ENCODE measurements around the gene LGALS7B. TPM values are rescaled to one million over a fixed set of nuclear protein-coding genes. Genes with fewer than 3 reads are reported as not detected.
"Not testable (repeated sequence)": the region's sequence is repeated elsewhere in the genome, so short reads cannot be mapped to it uniquely, and the experiment has no call there.

The LGALS7B gene
- total and polyA plus RNA-seq, 4 donors = 1.9 to 2.6 TPM; not detected in 2

- H3K27me3 ChIP-seq (ENCODE audit: control insufficient read depth, insufficient read depth, low read length) = peaks cover 4% of the 10 kb centered on the region
- H3K36me3 ChIP-seq (ENCODE audit: control insufficient read depth, insufficient read depth, low read length) = no peaks in the 10 kb centered on the region
- no peak for DNase-seq (ENCODE audit: low read depth in 4 of 6, low spot score in 6 of 6)
- 100% methylated on average over 1 of the region's 8 CpGs for WGBS (ENCODE audit: insufficient coverage)
- H3K9me3 ChIP-seq (ENCODE audit: control insufficient read depth, insufficient read depth, low read length) = no peaks in the 10 kb centered on the region
- H3K4me1 ChIP-seq (ENCODE audit: control insufficient read depth, insufficient read depth, low read length) = peaks cover 9% of the 10 kb centered on the region
- no peak overlapping the region for H3K27ac ChIP-seq (ENCODE audit: low read depth, low read length)
- H3K4me3 ChIP-seq (ENCODE audit: low read depth, low read length) = no peak overlapping the region
These were observed 4.2 kb downstream of the LGALS7B start for GRCh38 chr19:38793177-38793576.

- H3K4me1 ChIP-seq (ENCODE audit: control insufficient read depth, insufficient read depth, low read length) = peaks cover 9% of the 10 kb centered on the region
- H3K9me3 ChIP-seq (ENCODE audit: control insufficient read depth, insufficient read depth, low read length) = no peaks in the 10 kb centered on the region
- DNase-seq (ENCODE audit: low read depth in 4 of 6, low spot score in 6 of 6) = no peak
- 90% methylated on average over 2 of the region's 5 CpGs for WGBS (ENCODE audit: insufficient coverage)
- H3K27ac ChIP-seq (ENCODE audit: low read depth, low read length) = no peak overlapping the region
- no peaks in the 10 kb centered on the region for H3K36me3 ChIP-seq (ENCODE audit: control insufficient read depth, insufficient read depth, low read length)
- no peak overlapping the region for H3K4me3 ChIP-seq (ENCODE audit: low read depth, low read length)
- peaks cover 4% of the 10 kb centered on the region for H3K27me3 ChIP-seq (ENCODE audit: control insufficient read depth, insufficient read depth, low read length)
These were observed 4.7 kb downstream of the LGALS7B start for GRCh38 chr19:38793671-38794070.

GRCh38 chr19:38795549-38795948 lies 6.5 kb downstream of the LGALS7B start:
- Histone ChIP-seq H3K36me3 (ENCODE audit: control insufficient read depth, insufficient read depth, low read length) (no peaks in the 10 kb centered on the region), H3K27me3 (ENCODE audit: control insufficient read depth, insufficient read depth, low read length) (peaks cover 4% of the 10 kb centered on the region), H3K9me3 (ENCODE audit: control insufficient read depth, insufficient read depth, low read length) (no peaks in the 10 kb centered on the region), H3K27ac (ENCODE audit: low read depth, low read length) (no peak overlapping the region), H3K4me3 (ENCODE audit: low read depth, low read length) (no peak overlapping the region), H3K4me1 (ENCODE audit: control insufficient read depth, insufficient read depth, low read length) (peaks cover 9% of the 10 kb centered on the region)
- no peak for DNase-seq (ENCODE audit: low read depth in 4 of 6, low spot score in 6 of 6)
- no CpG with 5 or more reads among the region's 4 CpGs for WGBS (ENCODE audit: insufficient coverage)

- H3K4me3 ChIP-seq (ENCODE audit: low read depth, low read length) = no peak overlapping the region
- no peak overlapping the region for H3K27ac ChIP-seq (ENCODE audit: low read depth, low read length)
- no peaks in the 10 kb centered on the region for H3K9me3 ChIP-seq (ENCODE audit: control insufficient read depth, insufficient read depth, low read length)
- WGBS (ENCODE audit: insufficient coverage) = no CpG with 5 or more reads among the region's 2 CpGs
- peaks cover 9% of the 10 kb centered on the region for H3K4me1 ChIP-seq (ENCODE audit: control insufficient read depth, insufficient read depth, low read length)
- H3K36me3 ChIP-seq (ENCODE audit: control insufficient read depth, insufficient read depth, low read length) = no peaks in the 10 kb centered on the region
- H3K27me3 ChIP-seq (ENCODE audit: control insufficient read depth, insufficient read depth, low read length) = peaks cover 4% of the 10 kb centered on the region
- DNase-seq (ENCODE audit: low read depth in 4 of 6, low spot score in 6 of 6) = no peak
These were observed 7.2 kb downstream of the LGALS7B start for GRCh38 chr19:38796154-38796553.

GRCh38 chr19:38797781-38798180 lies 8.8 kb downstream of the LGALS7B start:
- not testable (repeated sequence) for H3K27ac ChIP-seq (ENCODE audit: low read depth, low read length); H3K27me3 ChIP-seq (ENCODE audit: control insufficient read depth, insufficient read depth, low read length); H3K36me3 ChIP-seq (ENCODE audit: control insufficient read depth, insufficient read depth, low read length); DNase-seq (ENCODE audit: low read depth in 4 of 6, low spot score in 6 of 6); H3K4me3 ChIP-seq (ENCODE audit: low read depth, low read length); H3K4me1 ChIP-seq (ENCODE audit: control insufficient read depth, insufficient read depth, low read length); H3K9me3 ChIP-seq (ENCODE audit: control insufficient read depth, insufficient read depth, low read length)
- WGBS (ENCODE audit: insufficient coverage) = no CpG with 5 or more reads among the region's 33 CpGs

- peaks cover 3% of the 10 kb centered on the region for H3K36me3 ChIP-seq (ENCODE audit: control insufficient read depth, insufficient read depth, low read length)
- H3K4me3 ChIP-seq (ENCODE audit: low read depth, low read length) = no peak overlapping the region
- no CpG with 5 or more reads among the region's 10 CpGs for WGBS (ENCODE audit: insufficient coverage)
These were observed 10.1 kb downstream of the LGALS7B start for GRCh38 chr19:38799104-38799503.

GRCh38 chr19:38800577-38801347 lies 11.8 kb downstream of the LGALS7B start:
- no peaks in the 10 kb centered on the region for H3K9me3 ChIP-seq (ENCODE audit: control insufficient read depth, insufficient read depth, low read length)
- no peak overlapping the region for H3K27ac ChIP-seq (ENCODE audit: low read depth, low read length)
- H3K36me3 ChIP-seq (ENCODE audit: control insufficient read depth, insufficient read depth, low read length) = peaks cover 3% of the 10 kb centered on the region
- DNase-seq (ENCODE audit: low read depth in 4 of 6, low spot score in 6 of 6) = no peak
- no peaks in the 10 kb centered on the region for H3K27me3 ChIP-seq (ENCODE audit: control insufficient read depth, insufficient read depth, low read length)
- H3K4me1 ChIP-seq (ENCODE audit: control insufficient read depth, insufficient read depth, low read length) = no peaks in the 10 kb centered on the region
- H3K4me3 ChIP-seq (ENCODE audit: low read depth, low read length) = no peak overlapping the region
- 98% methylated on average over 3 of the region's 5 CpGs for WGBS (ENCODE audit: insufficient coverage)

More at GRCh38 chr19:38799104-38799503, 10.1 kb downstream of the LGALS7B start:
- DNase-seq (ENCODE audit: low read depth in 4 of 6, low spot score in 6 of 6) = no peak
- Histone ChIP-seq H3K27ac (ENCODE audit: low read depth, low read length) (no peak overlapping the region), H3K4me1 (ENCODE audit: control insufficient read depth, insufficient read depth, low read length) (no peaks in the 10 kb centered on the region), H3K27me3 (ENCODE audit: control insufficient read depth, insufficient read depth, low read length) (no peaks in the 10 kb centered on the region), H3K9me3 (ENCODE audit: control insufficient read depth, insufficient read depth, low read length) (no peaks in the 10 kb centered on the region)

GRCh38 chr19:38801359-38802095 lies 12.5 kb downstream of the LGALS7B start:
- no peak overlapping the region for H3K27ac ChIP-seq (ENCODE audit: low read depth, low read length)
- WGBS (ENCODE audit: insufficient coverage) = 93% methylated on average over 11 of the region's 12 CpGs

GRCh38 chr19:38803543-38803942 lies 14.5 kb downstream of the LGALS7B start:
- Histone ChIP-seq H3K27me3 (ENCODE audit: control insufficient read depth, insufficient read depth, low read length) (no peaks in the 10 kb centered on the region), H3K9me3 (ENCODE audit: control insufficient read depth, insufficient read depth, low read length) (no peaks in the 10 kb centered on the region), H3K36me3 (ENCODE audit: control insufficient read depth, insufficient read depth, low read length) (peaks cover 3% of the 10 kb centered on the region), H3K27ac (ENCODE audit: low read depth, low read length) (no peak overlapping the region), H3K4me3 (ENCODE audit: low read depth, low read length) (no peak overlapping the region), H3K4me1 (ENCODE audit: control insufficient read depth, insufficient read depth, low read length) (no peaks in the 10 kb centered on the region)
- DNase-seq (ENCODE audit: low read depth in 4 of 6, low spot score in 6 of 6) = no peak
- WGBS (ENCODE audit: insufficient coverage) = no CpG with 5 or more reads among the region's 10 CpGs

More at GRCh38 chr19:38801359-38802095, 12.5 kb downstream of the LGALS7B start:
- Histone ChIP-seq H3K36me3 (ENCODE audit: control insufficient read depth, insufficient read depth, low read length) (peaks cover 3% of the 10 kb centered on the region), H3K4me3 (ENCODE audit: low read depth, low read length) (no peak overlapping the region), H3K4me1 (ENCODE audit: control insufficient read depth, insufficient read depth, low read length) (no peaks in the 10 kb centered on the region), H3K27me3 (ENCODE audit: control insufficient read depth, insufficient read depth, low read length) (no peaks in the 10 kb centered on the region), H3K9me3 (ENCODE audit: control insufficient read depth, insufficient read depth, low read length) (no peaks in the 10 kb centered on the region)
- no peak for DNase-seq (ENCODE audit: low read depth in 4 of 6, low spot score in 6 of 6)

- Histone ChIP-seq H3K36me3 (ENCODE audit: control insufficient read depth, insufficient read depth, low read length) (peaks cover 6% of the 10 kb centered on the region), H3K4me3 (ENCODE audit: low read depth, low read length) (no peak overlapping the region), H3K9me3 (ENCODE audit: control insufficient read depth, insufficient read depth, low read length) (no peaks in the 10 kb centered on the region), H3K27me3 (ENCODE audit: control insufficient read depth, insufficient read depth, low read length) (no peaks in the 10 kb centered on the region), H3K27ac (ENCODE audit: low read depth, low read length) (no peak overlapping the region), H3K4me1 (ENCODE audit: control insufficient read depth, insufficient read depth, low read length) (no peaks in the 10 kb centered on the region)
- no peak for DNase-seq (ENCODE audit: low read depth in 4 of 6, low spot score in 6 of 6)
- 83% methylated on average over 1 of the region's 1 CpG for WGBS (ENCODE audit: insufficient coverage)
These were observed 16.2 kb downstream of the LGALS7B start for GRCh38 chr19:38805180-38805579.

All from spinal cord (tissue), 10 donors.